HepG2 (cell line): ENCODE results near the gene YPEL3. TPM values are rescaled to one million over a fixed set of nuclear protein-coding genes. Genes with fewer than 3 reads are reported as not detected.

Source experiments
- CENPX ChIP-seq: sonication (generic); formaldehyde crosslinking; IDR thresholded peaks from 2 replicates; pipeline ENCODE4 v1.9.0; 2021; ENCODE audit warnings: mild to moderate bottlenecking, missing genetic modification reagents, moderate library complexity
- HOXD1 ChIP-seq: sonication (generic); formaldehyde crosslinking; IDR thresholded peaks from 2 replicates; pipeline ENCODE4 v1.5.0; 2020; ENCODE audit warnings: missing genetic modification reagents
- MAFK ChIP-seq, 2 experiments: IDR thresholded peaks in 1 of 2; conservative IDR thresholded peaks in 1 of 2; 2 replicates each; pipeline ENCODE4 v1.6.1; 2011; ENCODE audit warnings: improper control_type of control experiment in 2 of 2, low read length in 2 of 2
- NFYB ChIP-seq: sonication (generic); formaldehyde crosslinking; IDR thresholded peaks from 2 replicates; pipeline ENCODE4 v1.4.0; 2020; ENCODE audit warnings: missing genetic modification reagents
- SP1 ChIP-seq, 2 experiments: fragments of 450-650 bp in 1 of 2; sonication (generic) in 1 of 2; formaldehyde crosslinking in 1 of 2; IDR thresholded peaks; 2 replicates each; pipeline versions ENCODE4 v1.4.0 to v1.6.1; 2016 to 2020; ENCODE audit warnings: missing genetic modification reagents in 1 of 2
- ZNF264 ChIP-seq: sonication (generic); formaldehyde crosslinking; IDR thresholded peaks from 2 replicates; pipeline ENCODE4 v1.4.0; 2020; ENCODE audit warnings: missing genetic modification reagents
- ZNF615 ChIP-seq: sonication (generic); formaldehyde crosslinking; IDR thresholded peaks from 2 replicates; pipeline ENCODE4 v1.5.0; 2020; ENCODE audit warnings: mild to moderate bottlenecking, missing genetic modification reagents, borderline replicate concordance
- ZNF792 ChIP-seq: IDR thresholded peaks from 2 replicates; pipeline ENCODE4 v1.6.1; 2016
- polyA plus RNA-seq, 8 experiments: library from polyadenylated mRNA; depleted of rRNA in 3 of 8; stranded (reverse) in 7 of 8; unstranded in 1 of 8; fragments of >200 nt; fragmentation: Illumina TruSeq in 4 of 8; extraction: Trizol in 4 of 8; gene quantifications; 2 replicates each; pipeline versions ENCODE4 v1.2.1 to v1.2.3, GENCODE V29; 2011 to 2016; ENCODE audit warnings: low read depth in 4 of 8, missing spikeins in 1 of 8, mixed read lengths in 1 of 8; ENCODE audit not compliant: insufficient read depth in 1 of 8
- total RNA-seq, 5 experiments: library from RNA; depleted of rRNA; stranded (reverse); fragments of >200 nt; fragmentation: Illumina TruSeq; extraction: Trizol; gene quantifications; 2 replicates each; pipeline ENCODE4 v1.2.3, GENCODE V29; 2016; ENCODE audit warnings: low read depth in 1 of 5
- TF ChIP-seq, protein P1 (sequence below): sonication (generic); formaldehyde crosslinking; IDR thresholded peaks from 2 replicates; pipeline ENCODE4 v1.5.0; 2020; ENCODE audit warnings: mild to moderate bottlenecking, missing genetic modification reagents, borderline replicate concordance
- TF ChIP-seq, protein P2 (sequence below): sonication (generic); formaldehyde crosslinking; IDR thresholded peaks from 2 replicates; pipeline ENCODE4 v1.4.0; 2020; ENCODE audit warnings: missing genetic modification reagents, borderline replicate concordance
- TF ChIP-seq, protein P3 (sequence below): sonication (generic); formaldehyde crosslinking; IDR thresholded peaks from 2 replicates; pipeline ENCODE4 v1.5.0; 2020; ENCODE audit warnings: mild to moderate bottlenecking, missing genetic modification reagents

The YPEL3 gene
- total and polyA plus RNA-seq, 2 of the 13 experiments (the other 11 are each of a cell fraction or from before 2014, with no cell fraction given): 5.4 to 47.0 TPM

- TF ChIP-seq, protein P1, sequence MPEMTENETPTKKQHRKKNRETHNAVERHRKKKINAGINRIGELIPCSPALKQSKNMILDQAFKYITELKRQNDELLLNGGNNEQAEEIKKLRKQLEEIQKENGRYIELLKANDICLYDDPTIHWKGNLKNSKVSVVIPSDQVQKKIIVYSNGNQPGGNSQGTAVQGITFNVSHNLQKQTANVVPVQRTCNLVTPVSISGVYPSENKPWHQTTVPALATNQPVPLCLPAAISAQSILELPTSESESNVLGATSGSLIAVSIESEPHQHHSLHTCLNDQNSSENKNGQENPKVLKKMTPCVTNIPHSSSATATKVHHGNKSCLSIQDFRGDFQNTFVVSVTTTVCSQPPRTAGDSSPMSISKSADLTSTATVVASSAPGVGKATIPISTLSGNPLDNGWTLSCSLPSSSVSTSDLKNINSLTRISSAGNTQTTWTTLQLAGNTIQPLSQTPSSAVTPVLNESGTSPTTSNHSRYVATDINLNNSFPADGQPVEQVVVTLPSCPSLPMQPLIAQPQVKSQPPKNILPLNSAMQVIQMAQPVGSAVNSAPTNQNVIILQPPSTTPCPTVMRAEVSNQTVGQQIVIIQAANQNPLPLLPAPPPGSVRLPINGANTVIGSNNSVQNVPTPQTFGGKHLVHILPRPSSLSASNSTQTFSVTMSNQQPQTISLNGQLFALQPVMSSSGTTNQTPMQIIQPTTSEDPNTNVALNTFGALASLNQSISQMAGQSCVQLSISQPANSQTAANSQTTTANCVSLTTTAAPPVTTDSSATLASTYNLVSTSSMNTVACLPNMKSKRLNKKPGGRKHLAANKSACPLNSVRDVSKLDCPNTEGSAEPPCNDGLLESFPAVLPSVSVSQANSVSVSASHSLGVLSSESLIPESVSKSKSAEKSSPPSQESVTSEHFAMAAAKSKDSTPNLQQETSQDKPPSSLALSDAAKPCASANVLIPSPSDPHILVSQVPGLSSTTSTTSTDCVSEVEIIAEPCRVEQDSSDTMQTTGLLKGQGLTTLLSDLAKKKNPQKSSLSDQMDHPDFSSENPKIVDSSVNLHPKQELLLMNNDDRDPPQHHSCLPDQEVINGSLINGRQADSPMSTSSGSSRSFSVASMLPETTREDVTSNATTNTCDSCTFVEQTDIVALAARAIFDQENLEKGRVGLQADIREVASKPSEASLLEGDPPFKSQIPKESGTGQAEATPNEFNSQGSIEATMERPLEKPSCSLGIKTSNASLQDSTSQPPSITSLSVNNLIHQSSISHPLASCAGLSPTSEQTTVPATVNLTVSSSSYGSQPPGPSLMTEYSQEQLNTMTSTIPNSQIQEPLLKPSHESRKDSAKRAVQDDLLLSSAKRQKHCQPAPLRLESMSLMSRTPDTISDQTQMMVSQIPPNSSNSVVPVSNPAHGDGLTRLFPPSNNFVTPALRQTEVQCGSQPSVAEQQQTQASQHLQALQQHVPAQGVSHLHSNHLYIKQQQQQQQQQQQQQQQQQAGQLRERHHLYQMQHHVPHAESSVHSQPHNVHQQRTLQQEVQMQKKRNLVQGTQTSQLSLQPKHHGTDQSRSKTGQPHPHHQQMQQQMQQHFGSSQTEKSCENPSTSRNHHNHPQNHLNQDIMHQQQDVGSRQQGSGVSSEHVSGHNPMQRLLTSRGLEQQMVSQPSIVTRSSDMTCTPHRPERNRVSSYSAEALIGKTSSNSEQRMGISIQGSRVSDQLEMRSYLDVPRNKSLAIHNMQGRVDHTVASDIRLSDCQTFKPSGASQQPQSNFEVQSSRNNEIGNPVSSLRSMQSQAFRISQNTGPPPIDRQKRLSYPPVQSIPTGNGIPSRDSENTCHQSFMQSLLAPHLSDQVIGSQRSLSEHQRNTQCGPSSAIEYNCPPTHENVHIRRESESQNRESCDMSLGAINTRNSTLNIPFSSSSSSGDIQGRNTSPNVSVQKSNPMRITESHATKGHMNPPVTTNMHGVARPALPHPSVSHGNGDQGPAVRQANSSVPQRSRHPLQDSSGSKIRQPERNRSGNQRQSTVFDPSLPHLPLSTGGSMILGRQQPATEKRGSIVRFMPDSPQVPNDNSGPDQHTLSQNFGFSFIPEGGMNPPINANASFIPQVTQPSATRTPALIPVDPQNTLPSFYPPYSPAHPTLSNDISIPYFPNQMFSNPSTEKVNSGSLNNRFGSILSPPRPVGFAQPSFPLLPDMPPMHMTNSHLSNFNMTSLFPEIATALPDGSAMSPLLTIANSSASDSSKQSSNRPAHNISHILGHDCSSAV (CRISPR knock-in tag): no peak
- TF ChIP-seq, protein P2, sequence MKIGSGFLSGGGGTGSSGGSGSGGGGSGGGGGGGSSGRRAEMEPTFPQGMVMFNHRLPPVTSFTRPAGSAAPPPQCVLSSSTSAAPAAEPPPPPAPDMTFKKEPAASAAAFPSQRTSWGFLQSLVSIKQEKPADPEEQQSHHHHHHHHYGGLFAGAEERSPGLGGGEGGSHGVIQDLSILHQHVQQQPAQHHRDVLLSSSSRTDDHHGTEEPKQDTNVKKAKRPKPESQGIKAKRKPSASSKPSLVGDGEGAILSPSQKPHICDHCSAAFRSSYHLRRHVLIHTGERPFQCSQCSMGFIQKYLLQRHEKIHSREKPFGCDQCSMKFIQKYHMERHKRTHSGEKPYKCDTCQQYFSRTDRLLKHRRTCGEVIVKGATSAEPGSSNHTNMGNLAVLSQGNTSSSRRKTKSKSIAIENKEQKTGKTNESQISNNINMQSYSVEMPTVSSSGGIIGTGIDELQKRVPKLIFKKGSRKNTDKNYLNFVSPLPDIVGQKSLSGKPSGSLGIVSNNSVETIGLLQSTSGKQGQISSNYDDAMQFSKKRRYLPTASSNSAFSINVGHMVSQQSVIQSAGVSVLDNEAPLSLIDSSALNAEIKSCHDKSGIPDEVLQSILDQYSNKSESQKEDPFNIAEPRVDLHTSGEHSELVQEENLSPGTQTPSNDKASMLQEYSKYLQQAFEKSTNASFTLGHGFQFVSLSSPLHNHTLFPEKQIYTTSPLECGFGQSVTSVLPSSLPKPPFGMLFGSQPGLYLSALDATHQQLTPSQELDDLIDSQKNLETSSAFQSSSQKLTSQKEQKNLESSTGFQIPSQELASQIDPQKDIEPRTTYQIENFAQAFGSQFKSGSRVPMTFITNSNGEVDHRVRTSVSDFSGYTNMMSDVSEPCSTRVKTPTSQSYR (CRISPR knock-in tag): no peak
- TF ChIP-seq ZNF264 (CRISPR knock-in tag) (peak; percentile 55; the same call in 1 of the 2 replicates), HOXD1 (CRISPR knock-in tag) (no peak), NFYB (0 out of 2 replicates have a peak, but pooled peaks have one; percentile 31), MAFK (conservative IDR thresholded peaks at IDR 0.05 in 1 of 2, IDR thresholded peaks at IDR 0.05 in 1 of 2; ENCODE audit: low read length in 2 of 2) (no peak), ZNF792 (no peak; the same call in 1 of the 2 replicates), ZNF615 (CRISPR knock-in tag) (peak; percentile 79; the same call in 1 of the 2 replicates), SP1 (IDR thresholded peaks at IDR 0.05) (no peak), SP1 (CRISPR knock-in tag; IDR thresholded peaks at IDR 0.05) (no peak), CENPX (CRISPR knock-in tag) (no peak)
- TF ChIP-seq, protein P3, sequence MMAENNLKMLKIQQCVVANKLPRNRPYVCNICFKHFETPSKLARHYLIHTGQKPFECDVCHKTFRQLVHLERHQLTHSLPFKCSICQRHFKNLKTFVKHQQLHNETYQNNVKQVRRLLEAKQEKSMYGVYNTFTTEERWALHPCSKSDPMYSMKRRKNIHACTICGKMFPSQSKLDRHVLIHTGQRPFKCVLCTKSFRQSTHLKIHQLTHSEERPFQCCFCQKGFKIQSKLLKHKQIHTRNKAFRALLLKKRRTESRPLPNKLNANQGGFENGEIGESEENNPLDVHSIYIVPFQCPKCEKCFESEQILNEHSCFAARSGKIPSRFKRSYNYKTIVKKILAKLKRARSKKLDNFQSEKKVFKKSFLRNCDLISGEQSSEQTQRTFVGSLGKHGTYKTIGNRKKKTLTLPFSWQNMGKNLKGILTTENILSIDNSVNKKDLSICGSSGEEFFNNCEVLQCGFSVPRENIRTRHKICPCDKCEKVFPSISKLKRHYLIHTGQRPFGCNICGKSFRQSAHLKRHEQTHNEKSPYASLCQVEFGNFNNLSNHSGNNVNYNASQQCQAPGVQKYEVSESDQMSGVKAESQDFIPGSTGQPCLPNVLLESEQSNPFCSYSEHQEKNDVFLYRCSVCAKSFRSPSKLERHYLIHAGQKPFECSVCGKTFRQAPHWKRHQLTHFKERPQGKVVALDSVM (CRISPR knock-in tag): 0 out of 2 replicates have a peak, but pooled peaks have one; percentile 43
Observed at GRCh38 chr16:30063893-30064728, 31.9 kb downstream of the YPEL3 start (continued).
